Bone marrow (tissue), 2 donors: ENCODE data around the gene TAB2.
"Not testable (repeated sequence)": the region's sequence is repeated elsewhere in the genome, so short reads cannot be mapped to it uniquely, and the experiment has no call there.

Experiments
- DNase-seq, 2 donors: peaks; one replicate each; lab custom pipeline; 2025; lab: John Stamatoyannopoulos, UW

Gene TAB2

GRCh38 chr6:149334201-149334600, 16.7 kb downstream of the TAB2 start:
- DNase-seq = peak in 1 of 2 donors; percentile 60

GRCh38 chr6:149334682-149335160, 17.2 kb downstream of the TAB2 start:
- no peak for DNase-seq

GRCh38 chr6:149335924-149336608, 18.6 kb downstream of the TAB2 start:
- no peak for DNase-seq

GRCh38 chr6:149336609-149336928, 19.1 kb downstream of the TAB2 start:
- no peak for DNase-seq

- DNase-seq = no peak
These were observed 19.8 kb downstream of the TAB2 start for GRCh38 chr6:149337320-149337719.

GRCh38 chr6:149340200-149340599, 22.7 kb downstream of the TAB2 start:
- no peak for DNase-seq

- DNase-seq = no peak
These were observed 25.0 kb downstream of the TAB2 start for GRCh38 chr6:149342525-149342924.

- no peak for DNase-seq
These were observed 26.0 kb downstream of the TAB2 start for GRCh38 chr6:149343501-149343900.

- no peak for DNase-seq
These were observed 28.6 kb downstream of the TAB2 start for GRCh38 chr6:149346078-149346477.

- no peak for DNase-seq
These were observed 29.6 kb downstream of the TAB2 start for GRCh38 chr6:149347067-149347466.

- DNase-seq = not testable (repeated sequence)
These were observed 31.8 kb downstream of the TAB2 start for GRCh38 chr6:149349279-149349678.

GRCh38 chr6:149354009-149354408, 36.5 kb downstream of the TAB2 start:
- no peak for DNase-seq

GRCh38 chr6:149356081-149356750, 38.7 kb downstream of the TAB2 start:
- no peak for DNase-seq

GRCh38 chr6:149357726-149358538, 40.4 kb downstream of the TAB2 start:
- DNase-seq = no peak

GRCh38 chr6:149359440-149359839, 41.9 kb downstream of the TAB2 start:
- DNase-seq = no peak

- no peak for DNase-seq
These were observed 43.0 kb downstream of the TAB2 start for GRCh38 chr6:149360536-149360935.

- DNase-seq = no peak
These were observed 44.8 kb downstream of the TAB2 start for GRCh38 chr6:149362289-149362688.

- no peak for DNase-seq
These were observed 45.6 kb downstream of the TAB2 start for GRCh38 chr6:149363154-149363553.

GRCh38 chr6:149364557-149364956, 47.0 kb downstream of the TAB2 start:
- DNase-seq = no peak

- no peak for DNase-seq
These were observed 47.7 kb downstream of the TAB2 start for GRCh38 chr6:149365197-149365596.

- no peak for DNase-seq
These were observed 48.9 kb downstream of the TAB2 start for GRCh38 chr6:149366267-149366921.

- no peak for DNase-seq
These were observed 50.6 kb downstream of the TAB2 start for GRCh38 chr6:149368065-149368464.
